Esophagus squamous epithelium (tissue), 5 donors: ENCODE measurements around the gene DDOST. TPM values are rescaled to one million over a fixed set of nuclear protein-coding genes. Genes with fewer than 3 reads are reported as not detected.

Experiments
- DNase-seq: peaks from one replicate; lab custom pipeline; 2025; lab: John Stamatoyannopoulos, UW
- H3K27ac ChIP-seq, 4 donors: fragments of 200-600 bp; sonication (generic); one replicate each; pipeline ENCODE4 v1.5.1; 2016 to 2019; ENCODE audit warnings: mild to moderate bottlenecking in 1 of 4
- H3K27me3 ChIP-seq, 4 donors: fragments of 200-600 bp; sonication (generic); 1 replicate in 3 of 4; 2 replicates in 1 of 4; pipeline versions ENCODE4 v1.5.1 to v1.6.0; 2017 to 2021; ENCODE audit warnings: antibody characterized with exemption in 1 of 4
- H3K36me3 ChIP-seq, 3 donors: fragments of 200-600 bp; sonication (generic); one replicate each; pipeline ENCODE4 v1.5.1; 2016 to 2019
- H3K4me1 ChIP-seq, 3 donors: fragments of 200-600 bp; sonication (generic); one replicate each; pipeline ENCODE4 v1.5.1; 2017 to 2019
- H3K4me3 ChIP-seq, 4 donors: fragments of 200-600 bp; sonication (generic); 1 replicate in 3 of 4; 2 replicates in 1 of 4; pipeline ENCODE4 v1.5.1; 2016 to 2019; ENCODE audit warnings: mild to moderate bottlenecking in 2 of 4, moderate library complexity in 1 of 4
- H3K9me3 ChIP-seq, 3 donors: fragments of 200-600 bp; sonication (generic); one replicate each; pipeline ENCODE4 v1.5.1; 2016 to 2019
- CTCF ChIP-seq, 6 experiments: fragments of 450-650 bp in 4 of 6; fragments of 200-600 bp in 2 of 6; sonication (generic) in 2 of 6; IDR thresholded peaks; one replicate each; pipeline ENCODE4 v1.5.1; 2016 to 2019; ENCODE audit warnings: antibody characterized with exemption in 6 of 6, mild to moderate bottlenecking in 4 of 6, moderate library complexity in 4 of 6
- POLR2A ChIP-seq, 4 donors: fragments of 450-650 bp; IDR thresholded peaks; one replicate each; pipeline ENCODE4 v1.6.1; 2017; ENCODE audit warnings: antibody characterized with exemption in 4 of 4, mild to moderate bottlenecking in 4 of 4, moderate library complexity in 3 of 4
- WGBS, 2 donors: methylation state at CpG; one replicate each; pipeline ENCODE4 v1.1.5; 2018; 5-methylcytosine and 5-hydroxymethylcytosine counted together
- intact Hi-C: fragments of 100-400 bp; cut with DNase I; formaldehyde crosslinking; loops from one replicate; pipeline ENCODE4 v1.15.0; 2022
- total RNA-seq, 4 donors: library from RNA; depleted of rRNA; stranded (reverse); fragments of >200 nt; gene quantifications; one replicate each; pipeline ENCODE4 v1.1.0, GENCODE V29; 2016
- donor health status: DM: yes; HTN: yes; CAD: no.

Gene DDOST
- total RNA-seq, 4 donors from 2014 or later = 106 to 183 (median 127) TPM

- no peak for DNase-seq
- H3K27me3 ChIP-seq = no peaks in the 10 kb centered on the region
- intact Hi-C loops = loop anchor here (10.0 kb wide), 1 partner anchor 62 kb away; no protein-coding TSS in a partner anchor
- H3K4me3 ChIP-seq = no peak overlapping the region
- peaks cover 10 to 35% (median 19%) of the 10 kb centered on the region in 3 donors for H3K4me1 ChIP-seq
- H3K36me3 ChIP-seq = peaks cover 19 to 52% (median 31%) of the 10 kb centered on the region in 3 donors
- WGBS, 2 donors = 85 to 90% methylated on average over 7 to 8 of the region's 8 CpGs
- H3K9me3 ChIP-seq = no peaks in the 10 kb centered on the region
- TF ChIP-seq POLR2A (IDR thresholded peaks at IDR 0.05) = no peak
- TF ChIP-seq CTCF (IDR thresholded peaks at IDR 0.05) = no peak
- no peak overlapping the region for H3K27ac ChIP-seq
Measured at GRCh38 chr1:20636785-20637347, 24.3 kb downstream of the DDOST start.

- intact Hi-C loops = loop anchor here (10.0 kb wide), 1 partner anchor 60 kb away; no protein-coding TSS in a partner anchor
- peak overlapping the region; percentile 88 to 98 (median 94) for H3K27ac ChIP-seq
- H3K4me3 ChIP-seq = peak overlapping the region; percentile 76 to 100 (median 82)
- H3K36me3 ChIP-seq = peaks cover 15 to 29% (median 23%) of the 10 kb centered on the region in 3 donors
- no peaks in the 10 kb centered on the region for H3K9me3 ChIP-seq
- peaks cover 10 to 35% (median 19%) of the 10 kb centered on the region in 3 donors for H3K4me1 ChIP-seq
- 4 to 12% methylated on average over 3 to 4 of the region's 4 CpGs for WGBS, 2 donors
- no peak for DNase-seq
- peaks cover 0 to 5% (median 0%) of the 10 kb centered on the region in 4 donors for H3K27me3 ChIP-seq
- TF ChIP-seq CTCF (IDR thresholded peaks at IDR 0.05) (no peak), POLR2A (IDR thresholded peaks at IDR 0.05) (no peak)
Measured at GRCh38 chr1:20634594-20635084, 26.5 kb downstream of the DDOST start.

GRCh38 chr1:20634065-20634593 lies 27.0 kb downstream of the DDOST start:
- H3K9me3 ChIP-seq = no peaks in the 10 kb centered on the region
- peaks cover 10 to 24% (median 21%) of the 10 kb centered on the region in 3 donors for H3K36me3 ChIP-seq
- intact Hi-C loops = loop anchor here (10.0 kb wide), 1 partner anchor 59 kb away; no protein-coding TSS in a partner anchor
- peak overlapping the region; percentile 88 to 98 (median 94) for H3K27ac ChIP-seq
- peak overlapping the region; percentile 76 to 100 (median 82) for H3K4me3 ChIP-seq
- 1 to 3% methylated on average over 11 of the region's 11 CpGs for WGBS, 2 donors
- no peak for DNase-seq
- H3K27me3 ChIP-seq = peaks cover 0 to 5% (median 0%) of the 10 kb centered on the region in 4 donors
- peaks cover 10 to 35% (median 19%) of the 10 kb centered on the region in 3 donors for H3K4me1 ChIP-seq
- TF ChIP-seq POLR2A (IDR thresholded peaks at IDR 0.05) (no peak), CTCF (IDR thresholded peaks at IDR 0.05) (no peak)

GRCh38 chr1:20633190-20634064 lies 27.7 kb downstream of the DDOST start, which contains the start of gene PINK1:
TSS of gene PINK1 (plus strand) at chr1:20633458. CDS start at chr1:20633549, 91 bp downstream.
- intact Hi-C loops = loop anchor here (10.0 kb wide), 1 partner anchor 59 kb away; no protein-coding TSS in a partner anchor
- peaks cover 0 to 5% (median 0%) of the 10 kb centered on the region in 4 donors for H3K27me3 ChIP-seq
- peak within 1 kb of the TSS; percentile 88 to 98 (median 94) for H3K27ac ChIP-seq
- peak in 3 of 4 donors; percentile 45 to 92 (median 87) for TF ChIP-seq POLR2A (IDR thresholded peaks at IDR 0.05)
- TF ChIP-seq CTCF (IDR thresholded peaks at IDR 0.05) = peak; percentile 92 to 100 (median 99)
- no peaks in the 10 kb centered on the region for H3K9me3 ChIP-seq
- H3K4me3 ChIP-seq = peak within 1 kb of the TSS; percentile 76 to 100 (median 82)
- WGBS, 2 donors = 5% methylated on average over 12 to 15 of the region's 93 CpGs
- H3K36me3 ChIP-seq = peaks cover 8 to 17% (median 14%) of the 10 kb centered on the region in 3 donors
- H3K4me1 ChIP-seq = peaks cover 10 to 35% (median 19%) of the 10 kb centered on the region in 3 donors
- no peak for DNase-seq
